Caco-2 (cell line): ENCODE results near the gene RAET1L. TPM values are rescaled to one million over a fixed set of nuclear protein-coding genes. Genes with fewer than 3 reads are reported as not detected.
"Not testable (repeated sequence)": the region's sequence is repeated elsewhere in the genome, so short reads cannot be mapped to it uniquely, and the experiment has no call there.

ENCODE experiments used
- BruUV-seq: library from RNA; stranded (reverse); fragments of 400-500 nt; replicated peaks from 2 replicates; lab custom pipeline; 2021; lab: Mats Ljungman, UMichigan
- CTCF ChIA-PET: fragments of 300-600 bp; sonication (Branson Sonifier 250); formaldehyde crosslinking; loops from one replicate; lab custom pipeline; 2022; ENCODE audit warnings: antibody characterized with exemption; lab: Charles Lee
- POLR2A ChIA-PET: fragments of 300-600 bp; sonication (Branson Sonifier 250); formaldehyde crosslinking; loops from one replicate; lab custom pipeline; 2022; ENCODE audit warnings: antibody characterized with exemption; lab: Charles Lee
- DNase-seq, 2 experiments: peaks; one replicate each; pipeline versions ENCODE4 v3.0.0 to v3.0.0-alpha.2; 2020 to 2022
- H3K27me3 ChIP-seq: replicated peaks from 2 replicates; pipeline ENCODE4 v1.6.0; 2011; ENCODE audit warnings: low read length; ENCODE audit not compliant: control insufficient read depth, insufficient read depth
- H3K36me3 ChIP-seq: 2 replicates; pipeline ENCODE4 v1.5.1; 2011; ENCODE audit warnings: low read length; ENCODE audit not compliant: control insufficient read depth, insufficient read depth
- H3K4me1 ChIP-seq: fragments of 250-450 bp; sonication (Bioruptor Pico); 2 replicates; pipeline ENCODE4 v1.5.1; 2020; ENCODE audit warnings: mild to moderate bottlenecking
- H3K4me3 ChIP-seq: 2 replicates; pipeline ENCODE4 v1.5.1; 2011; ENCODE audit warnings: low read depth, mild to moderate bottlenecking, control low read depth, low read length
- H3K9me3 ChIP-seq: fragments of 250-450 bp; sonication (Bioruptor Pico); 2 replicates; pipeline ENCODE4 v1.5.1; 2020; ENCODE audit warnings: mild to moderate bottlenecking, moderate library complexity
- H3K27ac Mint-ChIP-seq: one replicate; pipeline ENCODE4 v1.8.0; 2022; ENCODE audit warnings: mixed read lengths; ENCODE audit not compliant: unreplicated experiment
- H3K27me3 Mint-ChIP-seq: one replicate; pipeline ENCODE4 v1.8.0; 2022; ENCODE audit warnings: mixed read lengths; ENCODE audit not compliant: insufficient read depth, unreplicated experiment
- H3K36me3 Mint-ChIP-seq: one replicate; pipeline ENCODE4 v1.8.0; 2022; ENCODE audit warnings: mild to moderate bottlenecking, mixed read lengths; ENCODE audit not compliant: insufficient read depth, unreplicated experiment
- H3K4me1 Mint-ChIP-seq: one replicate; pipeline ENCODE4 v1.8.0; 2022; ENCODE audit warnings: low read depth, mixed read lengths; ENCODE audit not compliant: unreplicated experiment
- H3K4me3 Mint-ChIP-seq: one replicate; pipeline ENCODE4 v1.8.0; 2022; ENCODE audit warnings: mild to moderate bottlenecking, moderate library complexity, mixed read lengths; ENCODE audit not compliant: unreplicated experiment
- H3K9me3 Mint-ChIP-seq: one replicate; pipeline ENCODE4 v1.8.0; 2022; ENCODE audit warnings: mixed read lengths; ENCODE audit not compliant: unreplicated experiment
- intact Hi-C: fragments of 100-400 bp; cut with micrococcal nuclease; formaldehyde crosslinking; loops from one replicate; pipeline ENCODE4 v1.10.0; 2022; ENCODE audit not compliant: unreplicated experiment
- total RNA-seq: library from RNA; stranded (reverse); gene quantifications from 2 replicates; pipeline ENCODE4 v1.2.3, GENCODE V29; 2022
- TF ChIP-seq, protein P1 (sequence below), 2 experiments: fragments of 200-600 bp in 1 of 2; IDR thresholded peaks; 1 replicate in 1 of 2; 2 replicates in 1 of 2; pipeline versions ENCODE4 v1.5.1 to v1.8.0; 2011 to 2022; ENCODE audit warnings: antibody characterized with exemption in 1 of 2, control low read depth in 1 of 2, inconsistent platforms in 1 of 2, low read depth in 1 of 2, low read length in 1 of 2, mild to moderate bottlenecking in 1 of 2, moderate library complexity in 1 of 2; ENCODE audit not compliant: insufficient read depth in 1 of 2, severe bottlenecking in 1 of 2, unreplicated experiment in 1 of 2

The RAET1L gene
- total RNA-seq, 1 experiment from 2014 or later: not detected

DNA sequence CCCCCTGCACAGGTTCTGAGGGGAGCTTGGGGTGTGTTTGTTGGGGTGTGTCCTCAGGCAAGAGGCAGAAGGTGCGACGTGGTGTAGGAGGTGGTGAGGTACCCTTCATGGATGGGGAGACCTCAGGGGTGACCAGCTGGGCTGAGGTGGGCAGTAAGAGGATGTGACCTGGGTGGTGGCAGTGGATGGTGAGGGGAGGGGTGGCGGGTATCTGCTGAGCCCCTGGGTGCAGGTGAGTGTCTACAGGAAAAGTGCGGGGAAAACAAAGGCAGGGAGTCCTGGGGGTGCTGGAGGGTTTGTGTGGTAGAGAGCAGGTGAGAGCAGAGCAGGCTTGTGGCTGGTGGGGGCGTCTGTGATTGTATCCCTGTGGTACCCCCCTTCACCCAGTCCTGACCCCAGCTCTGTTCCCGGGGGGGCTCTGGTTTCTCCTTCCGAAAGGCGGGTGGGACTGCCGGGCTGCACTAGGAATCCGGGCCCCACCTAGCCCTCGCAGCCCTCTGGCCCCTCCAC, 631 bp downstream of the RAET1L start:
- Mint-ChIP-seq H3K4me3 (no peak overlapping the region), H3K4me1 (no peaks in the 10 kb centered on the region), H3K9me3 (no peaks in the 10 kb centered on the region), H3K27me3 (peaks cover 9% of the 10 kb centered on the region), H3K36me3 (no peaks in the 10 kb centered on the region), H3K27ac (no peak overlapping the region)
- intact Hi-C loops: no loop called here
- POLR2A ChIA-PET: no interaction called here
- Histone ChIP-seq H3K4me1 (no peaks in the 10 kb centered on the region), H3K4me3 (no peak overlapping the region), H3K36me3 (no peaks in the 10 kb centered on the region), H3K9me3 (no peaks in the 10 kb centered on the region), H3K27me3 (no peaks in the 10 kb centered on the region)
- CTCF ChIA-PET: no interaction called here
- BruUV-seq: no TSS peak
- no peak for DNase-seq
- TF ChIP-seq, protein P1, sequence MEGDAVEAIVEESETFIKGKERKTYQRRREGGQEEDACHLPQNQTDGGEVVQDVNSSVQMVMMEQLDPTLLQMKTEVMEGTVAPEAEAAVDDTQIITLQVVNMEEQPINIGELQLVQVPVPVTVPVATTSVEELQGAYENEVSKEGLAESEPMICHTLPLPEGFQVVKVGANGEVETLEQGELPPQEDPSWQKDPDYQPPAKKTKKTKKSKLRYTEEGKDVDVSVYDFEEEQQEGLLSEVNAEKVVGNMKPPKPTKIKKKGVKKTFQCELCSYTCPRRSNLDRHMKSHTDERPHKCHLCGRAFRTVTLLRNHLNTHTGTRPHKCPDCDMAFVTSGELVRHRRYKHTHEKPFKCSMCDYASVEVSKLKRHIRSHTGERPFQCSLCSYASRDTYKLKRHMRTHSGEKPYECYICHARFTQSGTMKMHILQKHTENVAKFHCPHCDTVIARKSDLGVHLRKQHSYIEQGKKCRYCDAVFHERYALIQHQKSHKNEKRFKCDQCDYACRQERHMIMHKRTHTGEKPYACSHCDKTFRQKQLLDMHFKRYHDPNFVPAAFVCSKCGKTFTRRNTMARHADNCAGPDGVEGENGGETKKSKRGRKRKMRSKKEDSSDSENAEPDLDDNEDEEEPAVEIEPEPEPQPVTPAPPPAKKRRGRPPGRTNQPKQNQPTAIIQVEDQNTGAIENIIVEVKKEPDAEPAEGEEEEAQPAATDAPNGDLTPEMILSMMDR (IDR thresholded peaks at IDR 0.05; ENCODE audit: insufficient read depth in 1 of 2, low read depth in 1 of 2, low read length in 1 of 2, severe bottlenecking in 1 of 2, unreplicated experiment in 1 of 2): no peak

DNA sequence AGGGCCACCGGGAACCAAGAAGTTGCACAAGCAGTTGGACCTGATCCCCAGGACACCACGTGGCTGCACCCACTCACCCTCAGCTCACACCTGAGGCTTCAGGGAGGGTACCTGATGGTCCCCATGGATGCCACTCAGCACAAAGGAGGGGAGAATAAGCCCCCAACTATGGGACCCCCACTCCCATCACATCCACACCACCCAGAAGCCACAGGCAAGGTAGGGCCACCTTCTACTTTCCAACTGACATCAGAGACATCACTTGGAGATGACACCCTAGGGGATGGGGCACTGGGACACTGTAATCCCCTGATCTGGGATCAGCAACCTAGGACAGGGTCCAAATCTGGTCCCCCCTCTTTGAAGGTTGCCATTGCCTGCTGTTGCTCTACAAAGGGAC, 1.3 kb downstream of the RAET1L start:
- H3K36me3 ChIP-seq, CTCF ChIA-PET, H3K9me3 ChIP-seq, H3K9me3 Mint-ChIP-seq, H3K27me3 Mint-ChIP-seq, H3K27ac Mint-ChIP-seq, H3K27me3 ChIP-seq, POLR2A ChIA-PET, H3K4me3 Mint-ChIP-seq, H3K4me1 Mint-ChIP-seq, H3K36me3 Mint-ChIP-seq, DNase-seq, H3K4me1 ChIP-seq, BruUV-seq, intact Hi-C loops, H3K4me3 ChIP-seq: not testable (repeated sequence)

DNA sequence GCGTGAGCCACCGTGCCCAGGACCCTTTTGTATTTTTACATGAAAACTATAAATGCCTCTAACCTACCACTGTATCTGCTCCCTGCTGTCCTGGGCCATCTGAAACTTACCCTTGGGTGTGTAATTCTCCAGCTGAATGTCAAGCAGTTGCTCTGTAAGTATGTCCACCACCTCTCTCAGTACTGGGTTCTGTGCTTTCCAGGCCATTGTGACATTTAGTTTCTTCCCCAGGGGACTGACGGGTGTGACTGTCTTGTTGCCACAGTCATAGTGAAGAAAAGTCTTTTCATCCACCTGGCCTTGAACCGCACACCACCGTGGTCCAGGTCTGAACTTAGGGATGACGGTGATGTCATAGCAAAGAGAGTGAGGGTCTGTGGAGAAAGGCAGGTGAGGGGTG, 3.5 kb downstream of the RAET1L start:
- CTCF ChIA-PET, intact Hi-C loops, BruUV-seq, DNase-seq, H3K36me3 Mint-ChIP-seq, H3K9me3 Mint-ChIP-seq, H3K27me3 Mint-ChIP-seq, H3K4me3 ChIP-seq, H3K9me3 ChIP-seq, H3K4me1 ChIP-seq, H3K27me3 ChIP-seq, H3K36me3 ChIP-seq, H3K4me1 Mint-ChIP-seq, H3K4me3 Mint-ChIP-seq, H3K27ac Mint-ChIP-seq, POLR2A ChIA-PET: not testable (repeated sequence)

DNA sequence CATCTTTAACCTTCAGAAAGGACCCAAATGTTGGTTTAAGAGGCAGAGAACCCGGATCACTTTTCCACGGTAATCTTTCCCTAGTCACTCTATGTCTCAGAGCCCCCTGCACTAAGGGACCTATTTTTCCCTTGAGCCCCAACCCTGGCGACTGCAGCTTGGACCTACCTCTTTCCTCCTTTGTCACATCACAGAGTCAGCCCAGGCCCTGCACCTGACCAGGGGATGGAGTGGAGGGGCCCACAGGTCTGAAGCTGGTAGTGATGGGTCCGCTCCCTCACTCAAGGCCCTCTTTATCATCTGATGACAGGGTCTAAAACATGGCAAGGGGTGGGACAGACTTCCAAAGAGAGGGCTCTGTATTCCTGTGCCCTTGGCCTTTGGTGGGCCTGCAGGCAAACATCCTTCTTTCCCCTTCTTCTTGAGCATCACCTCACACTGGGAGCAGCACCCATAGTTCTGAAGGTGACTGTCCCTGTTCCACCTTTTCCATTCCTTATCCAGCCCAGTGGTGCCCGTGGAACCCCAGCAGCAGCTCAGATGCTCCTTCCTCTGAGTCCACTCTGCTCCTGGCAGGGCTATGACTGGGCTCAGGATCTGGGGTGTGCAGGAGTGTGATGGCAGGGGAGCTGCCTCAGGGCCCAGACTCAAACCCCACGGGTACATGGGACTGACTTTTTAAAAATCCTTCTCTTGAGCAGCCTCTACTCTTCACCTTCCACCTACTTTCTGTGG, 6.3 kb downstream of the RAET1L start:
- ChIA-PET POLR2A (no interaction called here), CTCF (no interaction called here)
- TF ChIP-seq, protein P1 (IDR thresholded peaks at IDR 0.05; ENCODE audit: insufficient read depth in 1 of 2, low read depth in 1 of 2, low read length in 1 of 2, severe bottlenecking in 1 of 2, unreplicated experiment in 1 of 2): no peak

More for the DNA sequence above, 6.3 kb downstream of the RAET1L start:
- Mint-ChIP-seq H3K4me3 (no peak overlapping the region), H3K4me1 (no peaks in the 10 kb centered on the region), H3K27me3 (peaks cover 22% of the 10 kb centered on the region), H3K36me3 (no peaks in the 10 kb centered on the region), H3K9me3 (no peaks in the 10 kb centered on the region), H3K27ac (no peak overlapping the region)
- Histone ChIP-seq H3K36me3 (no peaks in the 10 kb centered on the region), H3K4me1 (no peaks in the 10 kb centered on the region), H3K9me3 (no peaks in the 10 kb centered on the region), H3K27me3 (no peaks in the 10 kb centered on the region), H3K4me3 (no peak overlapping the region)
- intact Hi-C loops: loop anchor here (5.0 to 10.0 kb wide), 2 partner anchors 48 to 294 kb away; partner anchors contain the start of gene ULBP3
- BruUV-seq: no TSS peak
- no peak for DNase-seq
